Measurements from ENCODE around the gene CDSN. TPM values are rescaled to one million over a fixed set of nuclear protein-coding genes. Genes with fewer than 3 reads are reported as not detected.

Gene CDSN
- total RNA-seq, 1 donor from 2014 or later: not detected

- Mint-ChIP-seq H3K9me3 (no peaks in the 10 kb centered on the region), H3K4me1 (peaks cover 8% of the 10 kb centered on the region), H3K36me3 (no peaks in the 10 kb centered on the region), H3K27me3 (ENCODE audit: low read depth) (peaks cover 21% of the 10 kb centered on the region), H3K4me3 (no peak overlapping the region), H3K27ac (no peak overlapping the region)
- no peak for TF ChIP-seq CTCF (IDR thresholded peaks at IDR 0.05; ENCODE audit: unreplicated experiment)
- no peak for DNase-seq (ENCODE audit: low spot score in 2 of 2, unreplicated experiment in 2 of 2)
Measured at GRCh38 chr6:31131595-31131994, 11.3 kb upstream of the CDSN start.

GRCh38 chr6:31130751-31131150 lies 10.5 kb upstream of the CDSN start:
- peaks cover 21% of the 10 kb centered on the region for H3K27me3 Mint-ChIP-seq (ENCODE audit: low read depth)
- H3K36me3 Mint-ChIP-seq: no peaks in the 10 kb centered on the region
- H3K27ac Mint-ChIP-seq: no peak overlapping the region
- no peaks in the 10 kb centered on the region for H3K9me3 Mint-ChIP-seq
- TF ChIP-seq CTCF (IDR thresholded peaks at IDR 0.05; ENCODE audit: unreplicated experiment): no peak
- no peak overlapping the region for H3K4me3 Mint-ChIP-seq
- DNase-seq (ENCODE audit: low spot score in 2 of 2, unreplicated experiment in 2 of 2): no peak
- peaks cover 11% of the 10 kb centered on the region for H3K4me1 Mint-ChIP-seq

- no peak for DNase-seq (ENCODE audit: low spot score in 2 of 2, unreplicated experiment in 2 of 2)
- H3K4me1 Mint-ChIP-seq: peaks cover 16% of the 10 kb centered on the region
- no peaks in the 10 kb centered on the region for H3K9me3 Mint-ChIP-seq
- no peaks in the 10 kb centered on the region for H3K36me3 Mint-ChIP-seq
- H3K4me3 Mint-ChIP-seq: no peak overlapping the region
- peaks cover 21% of the 10 kb centered on the region for H3K27me3 Mint-ChIP-seq (ENCODE audit: low read depth)
- no peak for TF ChIP-seq CTCF (IDR thresholded peaks at IDR 0.05; ENCODE audit: unreplicated experiment)
- H3K27ac Mint-ChIP-seq: no peak overlapping the region
Measured at GRCh38 chr6:31129130-31129529, 8.9 kb upstream of the CDSN start.

- Mint-ChIP-seq H3K27ac (peak overlapping the region; percentile 48), H3K27me3 (ENCODE audit: low read depth) (peaks cover 21% of the 10 kb centered on the region), H3K4me1 (peaks cover 26% of the 10 kb centered on the region), H3K9me3 (no peaks in the 10 kb centered on the region), H3K36me3 (no peaks in the 10 kb centered on the region), H3K4me3 (no peak overlapping the region)
- DNase-seq (ENCODE audit: low spot score in 2 of 2, unreplicated experiment in 2 of 2): peak; percentile 57 to 83
- peak; percentile 82 for TF ChIP-seq CTCF (IDR thresholded peaks at IDR 0.05; ENCODE audit: unreplicated experiment)
Measured at GRCh38 chr6:31128093-31128676, 7.9 kb upstream of the CDSN start.

- H3K27ac Mint-ChIP-seq: no peak overlapping the region
- TF ChIP-seq CTCF (IDR thresholded peaks at IDR 0.05; ENCODE audit: unreplicated experiment): no peak
- DNase-seq (ENCODE audit: low spot score in 2 of 2, unreplicated experiment in 2 of 2): no peak
- H3K4me1 Mint-ChIP-seq: peaks cover 35% of the 10 kb centered on the region
- H3K4me3 Mint-ChIP-seq: no peak overlapping the region
- H3K27me3 Mint-ChIP-seq (ENCODE audit: low read depth): peaks cover 21% of the 10 kb centered on the region
- H3K36me3 Mint-ChIP-seq: no peaks in the 10 kb centered on the region
- no peaks in the 10 kb centered on the region for H3K9me3 Mint-ChIP-seq
Measured at GRCh38 chr6:31126396-31127175, 6.3 kb upstream of the CDSN start.
